Bronchial epithelial cell (primary cell): ENCODE measurements around the gene AHI1. TPM values are rescaled to one million over a fixed set of nuclear protein-coding genes. Genes with fewer than 3 reads are reported as not detected.

Source experiments
- DNase-seq: peaks from one replicate; pipeline ENCODE4 v3.0.0-alpha.2; 2010; ENCODE audit warnings: low read depth
- FAIRE-seq: peaks from 2 replicates; lab custom pipeline; 2011; peaks lifted over from hg19 to GRCh38; lab: Jason Lieb, UNC
- H3K27me3 ChIP-seq: 2 replicates; pipeline ENCODE4 v1.5.1; 2011; ENCODE audit warnings: low read length; ENCODE audit not compliant: control insufficient read depth, insufficient read depth
- H3K36me3 ChIP-seq: 2 replicates; pipeline ENCODE4 v1.5.1; 2011; ENCODE audit warnings: low read length; ENCODE audit not compliant: control insufficient read depth, insufficient read depth
- H3K4me3 ChIP-seq: 2 replicates; pipeline ENCODE4 v1.5.1; 2011; ENCODE audit warnings: mild to moderate bottlenecking, low read depth, low read length, control low read depth
- CTCF ChIP-seq: IDR thresholded peaks from 2 replicates; pipeline ENCODE4 v1.5.1; 2011; ENCODE audit warnings: mild to moderate bottlenecking, moderate library complexity, low read length, control low read depth, inconsistent platforms; ENCODE audit not compliant: insufficient read depth, severe bottlenecking
- total RNA-seq: library from RNA; depleted of rRNA; stranded (reverse); fragments of >200 nt; gene quantifications from 2 replicates; pipeline ENCODE4 v1.2.1, GENCODE V29; 2014

Gene AHI1
- total RNA-seq, 1 donor from 2014 or later = 5.5 TPM

GRCh38 chr6:135319819-135320218 is 177.7 kb downstream of the AHI1 start:
- TF ChIP-seq CTCF = no peak
- no peaks in the 10 kb centered on the region for H3K36me3 ChIP-seq
- H3K27me3 ChIP-seq = no peaks in the 10 kb centered on the region
- DNase-seq = no peak
- no peak overlapping the region for H3K4me3 ChIP-seq
- FAIRE-seq = no peak

GRCh38 chr6:135318738-135319469 is 178.6 kb downstream of the AHI1 start:
- no peak overlapping the region for H3K4me3 ChIP-seq
- no peaks in the 10 kb centered on the region for H3K36me3 ChIP-seq
- no peak for FAIRE-seq
- no peak for DNase-seq
- no peaks in the 10 kb centered on the region for H3K27me3 ChIP-seq
- no peak for TF ChIP-seq CTCF

GRCh38 chr6:135314543-135314942 is 183.0 kb downstream of the AHI1 start:
- no peak overlapping the region for H3K4me3 ChIP-seq
- FAIRE-seq (no peak), DNase-seq (no peak)
- H3K27me3 ChIP-seq = no peaks in the 10 kb centered on the region
- H3K36me3 ChIP-seq = no peaks in the 10 kb centered on the region
- TF ChIP-seq CTCF = no peak

GRCh38 chr6:135311446-135312200 is 185.9 kb downstream of the AHI1 start:
- Histone ChIP-seq H3K27me3 (no peaks in the 10 kb centered on the region), H3K4me3 (no peak overlapping the region), H3K36me3 (no peaks in the 10 kb centered on the region)
- FAIRE-seq (no peak), DNase-seq (no peak)
- no peak for TF ChIP-seq CTCF

- H3K36me3 ChIP-seq = no peaks in the 10 kb centered on the region
- FAIRE-seq = no peak
- no peaks in the 10 kb centered on the region for H3K27me3 ChIP-seq
- no peak for TF ChIP-seq CTCF
- H3K4me3 ChIP-seq = no peak overlapping the region
- no peak for DNase-seq
Observed at GRCh38 chr6:135310291-135310690, 187.2 kb downstream of the AHI1 start.
